Measurements from ENCODE around the gene ZNF280B. TPM values are rescaled to one million over a fixed set of nuclear protein-coding genes. Genes with fewer than 3 reads are reported as not detected.

Gene ZNF280B
- total RNA-seq, 6 experiments from 2014 or later = 0.06 to 0.31 (median 0.10) TPM; not detected in 2

DNA sequence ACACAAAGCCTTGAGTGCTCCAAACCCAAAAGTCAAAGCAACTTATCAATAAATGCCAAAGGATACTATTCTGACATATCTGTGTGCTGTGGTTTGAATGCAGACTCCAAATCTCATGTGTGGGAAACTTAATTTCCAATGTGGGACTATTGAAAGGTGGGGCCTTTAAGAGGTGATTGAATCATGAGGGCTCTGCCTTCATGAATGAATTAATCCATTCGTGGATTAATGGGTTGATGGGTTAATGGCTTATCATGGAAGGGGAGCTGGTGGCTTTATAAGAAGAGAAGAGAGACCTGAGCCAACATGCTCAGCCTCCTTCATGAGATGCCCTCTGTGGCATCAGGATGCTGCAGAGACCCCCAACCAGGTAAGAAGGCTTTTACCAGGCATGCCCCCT lies 28.4 kb upstream of the ZNF280B start:
- DNase-seq (no peak), ATAC-seq (no peak)
- Histone ChIP-seq H3K4me3 (no peak overlapping the region), H3K27ac (no peak overlapping the region), H3K27me3 (no peaks in the 10 kb centered on the region), H3K36me3 (no peaks in the 10 kb centered on the region), H3K4me1 (no peaks in the 10 kb centered on the region), H3K9me3 (no peaks in the 10 kb centered on the region)
- no peak for TF ChIP-seq POLR2A (IDR thresholded peaks at IDR 0.05)
- no peak for TF ChIP-seq CTCF (IDR thresholded peaks at IDR 0.05)
- WGBS (ENCODE audit: insufficient coverage, low coverage, low lambda C conversion rate, missing lambda C conversion rate) = 22% methylated on average over 1 of the region's 1 CpG
- intact Hi-C loops (cut with DNase I) = no loop called here

DNA sequence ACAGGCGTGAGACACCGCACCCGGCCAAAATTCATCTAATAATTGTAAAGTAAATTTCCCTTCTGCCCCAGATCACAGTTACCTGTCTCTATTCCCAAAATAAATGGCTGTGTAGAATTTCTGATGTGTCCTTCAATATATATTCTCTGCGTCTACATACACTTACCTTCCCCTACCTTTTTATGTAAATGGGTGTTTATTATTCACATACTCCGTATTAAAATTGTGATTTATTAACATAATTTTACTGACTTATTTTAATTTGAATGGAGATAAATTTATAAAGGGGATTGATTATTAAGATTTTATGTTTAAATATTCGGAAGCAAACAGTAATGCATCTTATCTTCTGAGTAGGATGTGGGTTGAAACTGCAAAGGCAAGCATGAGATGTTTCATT lies 28.0 kb upstream of the ZNF280B start:
- no peaks in the 10 kb centered on the region for H3K9me3 ChIP-seq
- ATAC-seq (no peak), DNase-seq (no peak)
- WGBS (ENCODE audit: insufficient coverage, low coverage, low lambda C conversion rate, missing lambda C conversion rate) = 68% methylated on average over 6 of the region's 6 CpGs
- intact Hi-C loops (cut with DNase I) = no loop called here
- H3K36me3 ChIP-seq = no peaks in the 10 kb centered on the region
- no peak overlapping the region for H3K4me3 ChIP-seq
- H3K27me3 ChIP-seq = no peaks in the 10 kb centered on the region
- no peaks in the 10 kb centered on the region for H3K4me1 ChIP-seq
- no peak overlapping the region for H3K27ac ChIP-seq
- no peak for TF ChIP-seq CTCF (IDR thresholded peaks at IDR 0.05)
- TF ChIP-seq POLR2A (IDR thresholded peaks at IDR 0.05) = no peak

- no peaks in the 10 kb centered on the region for H3K27me3 ChIP-seq
- WGBS (ENCODE audit: insufficient coverage, low coverage, low lambda C conversion rate, missing lambda C conversion rate) = 68% methylated on average over 3 of the region's 3 CpGs
- intact Hi-C loops (cut with DNase I) = no loop called here
- ATAC-seq (no peak), DNase-seq (no peak)
- H3K27ac ChIP-seq = no peak overlapping the region
- H3K4me3 ChIP-seq = no peak overlapping the region
- no peaks in the 10 kb centered on the region for H3K36me3 ChIP-seq
- no peaks in the 10 kb centered on the region for H3K4me1 ChIP-seq
- no peaks in the 10 kb centered on the region for H3K9me3 ChIP-seq
- TF ChIP-seq POLR2A (IDR thresholded peaks at IDR 0.05) (no peak), CTCF (IDR thresholded peaks at IDR 0.05) (no peak)
These were observed 27.1 kb upstream of the ZNF280B start for GRCh38 chr22:22535662-22536061.

DNA sequence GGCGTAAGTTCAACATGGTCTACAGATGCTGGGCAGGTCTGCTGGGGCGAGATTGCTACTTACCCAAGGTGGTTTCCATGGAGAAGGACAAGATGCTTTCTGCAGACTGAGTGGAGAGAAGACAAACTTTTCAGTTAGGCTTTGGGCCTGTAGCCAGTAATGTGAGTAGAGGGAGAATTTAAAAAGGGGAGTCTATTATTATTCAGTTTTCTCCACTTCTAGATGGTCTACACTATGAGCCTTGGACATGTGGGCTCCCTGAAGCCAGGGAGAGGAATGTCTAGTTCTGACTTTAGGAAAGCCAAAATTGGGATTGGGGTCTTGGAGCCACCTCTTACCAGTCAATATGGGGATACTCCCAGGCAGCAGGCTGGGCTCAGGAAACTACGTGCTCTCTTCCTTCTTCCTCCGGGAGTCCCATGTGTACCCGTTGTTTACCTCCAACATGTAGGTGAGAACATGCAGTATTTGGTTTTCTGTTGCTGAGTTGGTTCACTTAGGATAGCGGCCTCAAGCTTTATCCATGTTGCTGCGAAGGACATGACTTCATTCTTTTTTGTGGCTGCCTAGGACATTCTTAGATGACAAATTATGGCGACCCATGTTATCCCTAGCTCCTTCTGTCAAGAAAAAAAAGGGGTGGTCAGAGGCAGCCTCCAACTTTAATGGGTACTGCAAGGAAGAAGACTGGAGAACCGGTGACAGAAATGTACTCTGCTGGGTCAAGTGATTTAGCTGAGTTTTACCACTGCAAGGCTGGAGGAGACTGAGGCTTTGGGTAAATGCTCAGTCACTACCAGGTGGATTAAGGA lies 26.3 kb upstream of the ZNF280B start:
- no peaks in the 10 kb centered on the region for H3K9me3 ChIP-seq
- DNase-seq (no peak), ATAC-seq (no peak)
- no peak overlapping the region for H3K27ac ChIP-seq
- H3K4me1 ChIP-seq = no peaks in the 10 kb centered on the region
- no peak overlapping the region for H3K4me3 ChIP-seq
- H3K27me3 ChIP-seq = no peaks in the 10 kb centered on the region
- 48% methylated on average over 7 of the region's 9 CpGs for WGBS (ENCODE audit: insufficient coverage, low coverage, low lambda C conversion rate, missing lambda C conversion rate)
- intact Hi-C loops (cut with DNase I) = no loop called here
- no peak for TF ChIP-seq CTCF (IDR thresholded peaks at IDR 0.05)
- no peak for TF ChIP-seq POLR2A (IDR thresholded peaks at IDR 0.05)
- H3K36me3 ChIP-seq = no peaks in the 10 kb centered on the region
